ENCODE results near the gene ADGRG3. TPM values are rescaled to one million over a fixed set of nuclear protein-coding genes. Genes with fewer than 3 reads are reported as not detected.

The ADGRG3 gene
- total RNA-seq, 1 donor from 2014 or later = not detected

DNA sequence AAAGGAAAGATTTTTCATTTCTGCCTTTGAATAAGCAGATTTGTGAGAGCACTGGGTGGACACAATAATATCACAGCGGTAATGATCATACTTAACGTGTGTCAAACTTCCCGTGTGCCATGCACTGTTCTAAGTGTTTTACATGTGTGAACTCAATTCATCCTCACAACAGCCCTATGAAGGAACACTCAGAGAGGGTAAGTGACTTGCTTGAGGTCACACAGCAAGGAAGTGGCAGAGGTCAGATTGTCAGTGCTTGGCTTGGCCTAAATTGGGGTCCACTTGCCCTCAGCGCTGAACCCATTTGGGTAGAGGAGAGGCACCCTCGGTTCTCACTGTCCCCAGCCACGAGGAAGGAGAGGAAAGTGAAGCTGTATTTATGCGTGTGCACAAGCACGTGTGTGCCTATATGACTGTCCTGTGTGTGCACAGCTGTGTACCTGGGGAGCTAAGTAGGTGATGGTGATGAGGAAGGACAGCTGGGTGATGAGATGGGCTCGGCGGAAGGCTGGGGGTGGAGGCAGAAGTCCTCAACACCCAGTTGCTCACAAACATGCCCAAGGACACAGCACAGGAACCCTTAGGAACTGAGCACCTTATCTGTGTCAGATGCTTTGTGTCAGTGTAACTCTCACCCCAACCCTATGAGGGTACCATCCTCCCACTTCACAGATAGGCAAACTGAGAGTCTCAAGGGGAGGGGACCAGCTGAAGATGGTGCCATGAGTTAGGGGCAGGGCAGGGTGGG lies 9.8 kb upstream of the ADGRG3 start:
- Histone ChIP-seq H3K27me3 (ENCODE audit: control insufficient read depth, insufficient read depth, low read length) (no peaks in the 10 kb centered on the region), H3K36me3 (ENCODE audit: control insufficient read depth, insufficient read depth, low read length) (peaks cover 4% of the 10 kb centered on the region), H3K4me3 (ENCODE audit: low read depth, low read length) (no peak overlapping the region)
- TF ChIP-seq, protein P1, sequence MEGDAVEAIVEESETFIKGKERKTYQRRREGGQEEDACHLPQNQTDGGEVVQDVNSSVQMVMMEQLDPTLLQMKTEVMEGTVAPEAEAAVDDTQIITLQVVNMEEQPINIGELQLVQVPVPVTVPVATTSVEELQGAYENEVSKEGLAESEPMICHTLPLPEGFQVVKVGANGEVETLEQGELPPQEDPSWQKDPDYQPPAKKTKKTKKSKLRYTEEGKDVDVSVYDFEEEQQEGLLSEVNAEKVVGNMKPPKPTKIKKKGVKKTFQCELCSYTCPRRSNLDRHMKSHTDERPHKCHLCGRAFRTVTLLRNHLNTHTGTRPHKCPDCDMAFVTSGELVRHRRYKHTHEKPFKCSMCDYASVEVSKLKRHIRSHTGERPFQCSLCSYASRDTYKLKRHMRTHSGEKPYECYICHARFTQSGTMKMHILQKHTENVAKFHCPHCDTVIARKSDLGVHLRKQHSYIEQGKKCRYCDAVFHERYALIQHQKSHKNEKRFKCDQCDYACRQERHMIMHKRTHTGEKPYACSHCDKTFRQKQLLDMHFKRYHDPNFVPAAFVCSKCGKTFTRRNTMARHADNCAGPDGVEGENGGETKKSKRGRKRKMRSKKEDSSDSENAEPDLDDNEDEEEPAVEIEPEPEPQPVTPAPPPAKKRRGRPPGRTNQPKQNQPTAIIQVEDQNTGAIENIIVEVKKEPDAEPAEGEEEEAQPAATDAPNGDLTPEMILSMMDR (IDR thresholded peaks at IDR 0.05; ENCODE audit: insufficient read depth, low read length, poor library complexity, severe bottlenecking) = no peak
- DNase-seq (ENCODE audit: low read depth) = no peak

DNA sequence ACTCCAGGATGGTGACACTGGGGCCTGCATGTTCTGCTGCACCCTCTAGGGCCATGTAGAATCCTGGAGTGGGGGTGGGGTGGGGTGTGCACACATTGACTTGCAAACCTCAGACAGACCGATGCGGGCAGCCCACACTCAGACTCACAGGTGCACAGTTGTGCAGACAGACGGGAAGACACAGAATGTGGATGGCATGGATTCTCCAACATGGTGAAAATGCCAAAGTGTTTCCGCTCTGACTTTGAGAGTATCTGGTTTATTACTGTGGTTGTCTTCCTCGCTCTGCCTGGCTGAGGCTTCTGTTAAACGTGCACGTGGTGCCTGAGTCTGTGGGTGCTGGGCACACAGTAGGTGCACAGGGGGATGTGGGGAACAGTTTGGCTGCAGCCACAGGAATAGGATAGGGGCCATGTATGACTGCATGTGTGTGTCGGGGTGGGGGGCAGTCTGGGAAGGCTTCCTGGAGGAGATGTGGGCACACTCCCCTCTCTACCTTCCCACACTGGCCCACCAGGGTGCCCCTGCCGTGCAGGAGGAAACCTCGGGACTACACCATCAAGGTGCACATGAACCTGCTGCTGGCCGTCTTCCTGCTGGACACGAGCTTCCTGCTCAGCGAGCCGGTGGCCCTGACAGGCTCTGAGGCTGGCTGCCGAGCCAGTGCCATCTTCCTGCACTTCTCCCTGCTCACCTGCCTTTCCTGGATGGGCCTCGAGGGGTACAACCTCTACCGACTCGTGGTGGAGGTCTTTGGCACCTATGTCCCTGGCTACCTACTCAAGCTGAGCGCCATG lies 9.0 kb upstream of the ADGRG3 start:
- Histone ChIP-seq H3K27me3 (ENCODE audit: control insufficient read depth, insufficient read depth, low read length) (no peaks in the 10 kb centered on the region), H3K36me3 (ENCODE audit: control insufficient read depth, insufficient read depth, low read length) (peaks cover 4% of the 10 kb centered on the region), H3K4me3 (ENCODE audit: low read depth, low read length) (no peak overlapping the region)
- no peak for DNase-seq (ENCODE audit: low read depth)
- TF ChIP-seq, protein P1 (IDR thresholded peaks at IDR 0.05; ENCODE audit: insufficient read depth, low read length, poor library complexity, severe bottlenecking) = no peak

DNA sequence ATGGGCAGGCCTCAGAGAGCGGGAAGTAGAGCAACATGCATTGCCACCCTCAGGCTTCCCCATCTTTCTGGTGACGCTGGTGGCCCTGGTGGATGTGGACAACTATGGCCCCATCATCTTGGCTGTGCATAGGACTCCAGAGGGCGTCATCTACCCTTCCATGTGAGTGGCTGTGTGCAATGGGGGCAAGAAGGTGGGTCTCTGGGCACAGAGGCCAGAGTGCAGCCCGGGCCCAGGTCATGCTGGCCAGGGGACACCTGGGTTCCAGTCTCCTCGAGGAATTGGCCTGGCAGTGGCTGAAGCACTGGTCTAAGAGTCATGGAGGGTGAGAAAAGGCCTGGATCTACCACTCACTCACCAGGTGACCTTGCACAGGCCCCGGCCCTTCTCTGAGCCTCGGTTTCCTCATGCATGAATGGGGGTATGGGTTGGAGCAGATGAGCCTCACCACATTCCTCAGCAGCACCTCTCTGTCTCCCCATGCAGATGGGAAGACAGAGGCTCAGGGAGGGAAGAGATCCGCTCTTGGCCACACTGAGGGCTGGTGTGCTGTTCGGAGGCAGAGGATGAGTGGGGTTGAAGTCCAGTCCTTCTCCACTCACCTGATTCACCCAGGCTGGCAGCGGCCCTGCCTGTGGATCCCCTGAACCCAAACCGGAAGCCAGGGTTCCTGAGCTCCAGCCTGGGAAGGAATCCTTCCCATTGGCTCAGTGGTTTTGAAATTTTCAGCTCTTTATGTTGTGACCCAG lies 7.2 kb upstream of the ADGRG3 start:
- Histone ChIP-seq H3K36me3 (ENCODE audit: control insufficient read depth, insufficient read depth, low read length) (peaks cover 4% of the 10 kb centered on the region), H3K4me3 (ENCODE audit: low read depth, low read length) (no peak overlapping the region), H3K27me3 (ENCODE audit: control insufficient read depth, insufficient read depth, low read length) (no peaks in the 10 kb centered on the region)
- DNase-seq (ENCODE audit: low read depth) = no peak
- TF ChIP-seq, protein P1 (IDR thresholded peaks at IDR 0.05; ENCODE audit: insufficient read depth, low read length, poor library complexity, severe bottlenecking) = no peak

DNA sequence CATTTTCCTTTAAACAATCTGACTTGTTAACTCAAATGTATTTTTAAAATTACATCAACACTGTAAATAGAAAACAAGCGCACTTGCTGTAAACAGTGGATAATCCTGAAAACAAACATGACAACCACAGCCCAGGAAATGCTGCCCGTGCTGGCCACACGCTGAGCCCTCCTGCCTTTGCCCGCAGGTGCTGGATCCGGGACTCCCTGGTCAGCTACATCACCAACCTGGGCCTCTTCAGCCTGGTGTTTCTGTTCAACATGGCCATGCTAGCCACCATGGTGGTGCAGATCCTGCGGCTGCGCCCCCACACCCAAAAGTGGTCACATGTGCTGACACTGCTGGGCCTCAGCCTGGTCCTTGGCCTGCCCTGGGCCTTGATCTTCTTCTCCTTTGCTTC lies 6.6 kb upstream of the ADGRG3 start:
- TF ChIP-seq, protein P1 (IDR thresholded peaks at IDR 0.05; ENCODE audit: insufficient read depth, low read length, poor library complexity, severe bottlenecking) = no peak
- peaks cover 4% of the 10 kb centered on the region for H3K36me3 ChIP-seq (ENCODE audit: control insufficient read depth, insufficient read depth, low read length)
- DNase-seq (ENCODE audit: low read depth) = no peak
- no peaks in the 10 kb centered on the region for H3K27me3 ChIP-seq (ENCODE audit: control insufficient read depth, insufficient read depth, low read length)
- no peak overlapping the region for H3K4me3 ChIP-seq (ENCODE audit: low read depth, low read length)

DNA sequence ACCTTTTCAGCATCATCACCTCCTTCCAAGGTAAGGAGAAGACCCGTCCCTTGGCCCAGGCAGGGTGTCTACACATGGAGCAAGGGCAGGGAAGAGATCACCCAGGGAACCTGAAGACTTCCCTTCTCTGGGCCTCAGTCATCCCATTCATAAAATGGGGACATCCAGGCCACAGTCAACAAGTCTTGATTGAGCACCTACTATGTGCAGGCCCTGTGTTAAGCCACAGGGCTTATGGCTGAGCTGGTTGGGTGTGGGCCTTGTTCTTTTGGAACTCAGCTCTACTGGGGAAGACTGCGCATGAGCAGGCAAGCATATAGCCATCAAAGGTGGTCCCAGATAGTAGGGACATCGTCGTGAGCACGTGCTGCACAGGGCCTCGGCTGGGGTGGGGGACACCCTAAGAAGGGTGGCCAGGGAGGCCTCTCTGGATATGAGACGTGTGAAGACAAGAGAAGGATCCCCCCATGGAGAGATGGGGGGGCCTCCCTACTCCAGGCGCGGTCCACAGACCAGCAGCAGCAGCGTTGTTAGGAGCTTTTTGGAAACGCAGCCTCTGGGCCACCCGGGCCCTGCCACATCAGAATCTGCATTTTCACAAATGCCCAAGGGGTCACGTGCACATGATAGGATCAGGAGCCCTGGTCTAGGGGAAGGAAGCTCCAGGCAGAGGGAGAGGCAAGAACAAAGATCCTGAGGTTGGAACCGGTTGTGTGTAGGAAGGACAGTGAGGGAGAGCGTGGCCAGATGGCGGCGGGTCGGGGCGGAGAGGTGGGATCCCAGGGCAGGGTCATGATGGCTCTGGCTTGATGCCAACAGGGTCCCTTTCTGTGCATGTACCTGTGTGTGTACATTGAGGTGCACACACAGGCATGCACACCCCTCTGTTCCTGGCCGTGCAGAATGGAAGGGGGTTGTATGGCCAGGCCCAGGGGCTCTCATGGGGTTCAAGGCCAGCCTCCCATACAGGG lies 5.9 kb upstream of the ADGRG3 start:
- Histone ChIP-seq H3K4me3 (ENCODE audit: low read depth, low read length) (no peak overlapping the region), H3K27me3 (ENCODE audit: control insufficient read depth, insufficient read depth, low read length) (no peaks in the 10 kb centered on the region), H3K36me3 (ENCODE audit: control insufficient read depth, insufficient read depth, low read length) (peaks cover 4% of the 10 kb centered on the region)
- TF ChIP-seq, protein P1 (IDR thresholded peaks at IDR 0.05; ENCODE audit: insufficient read depth, low read length, poor library complexity, severe bottlenecking) = no peak
- no peak for DNase-seq (ENCODE audit: low read depth)
